DND-41 (cell line): ENCODE data around the gene MCEE.

Source experiments
- CTCF ChIP-seq: IDR thresholded peaks from 2 replicates; pipeline ENCODE4 v1.5.1; 2012; ENCODE audit warnings: borderline replicate concordance, low read length, moderate library complexity, mild to moderate bottlenecking; ENCODE audit not compliant: poor library complexity, severe bottlenecking; ENCODE audit errors: extremely low read depth
- EZH2 ChIP-seq: IDR thresholded peaks from 3 replicates; pipeline ENCODE4 v1.6.1; 2012; ENCODE audit warnings: borderline replicate concordance, low read depth, mild to moderate bottlenecking, moderate library complexity, low read length, inconsistent platforms; ENCODE audit not compliant: severe bottlenecking

- TF ChIP-seq CTCF (no peak), EZH2 (no peak)
Measured at GRCh38 chr2:71108091-71108490, 21.9 kb downstream of the MCEE start.
